Measurements from ENCODE around the gene SHISA9.

SHISA9 gene

DNA sequence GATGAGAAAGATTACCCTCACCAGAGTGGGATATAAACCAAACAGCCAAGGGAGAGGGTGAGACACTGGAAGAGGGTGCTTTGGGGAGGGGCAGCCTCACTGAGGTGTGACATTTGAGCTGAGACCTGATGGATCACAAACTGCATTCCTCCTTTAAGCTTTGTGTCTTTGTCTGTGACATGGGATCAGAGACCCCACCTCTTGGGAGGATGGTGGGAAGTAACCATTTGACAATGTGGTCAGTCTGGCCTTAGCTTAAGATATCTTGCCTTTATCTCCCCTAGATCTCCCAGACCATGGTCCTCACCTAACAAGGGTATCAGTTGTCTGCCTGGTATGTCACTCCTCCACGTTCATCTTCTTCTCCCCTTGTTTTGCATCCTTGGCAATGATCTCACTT lies 163.4 kb downstream of the SHISA9 start:
- no peak for ATAC-seq
- TF ChIP-seq ZNF70 (CRISPR knock-in tag; IDR thresholded peaks at IDR 0.05) (no peak), CSDC2 (CRISPR knock-in tag; IDR thresholded peaks at IDR 0.05) (no peak), TCF4 (CRISPR knock-in tag; IDR thresholded peaks at IDR 0.05; ENCODE audit: borderline replicate concordance) (no peak), BACH2 (CRISPR knock-in tag; IDR thresholded peaks at IDR 0.05; ENCODE audit: borderline replicate concordance) (no peak), ESRRG (CRISPR knock-in tag; IDR thresholded peaks at IDR 0.05) (no peak), ISL1 (CRISPR knock-in tag; IDR thresholded peaks at IDR 0.05) (no peak), OSR1 (CRISPR knock-in tag; IDR thresholded peaks at IDR 0.05) (no peak), GLIS3 (CRISPR knock-in tag; IDR thresholded peaks at IDR 0.05) (no peak), TOX (CRISPR knock-in tag; IDR thresholded peaks at IDR 0.05; ENCODE audit: borderline replicate concordance) (no peak), ZNF565 (CRISPR knock-in tag; conservative IDR thresholded peaks at IDR 0.05; ENCODE audit: low read depth) (no peak), SNAI2 (CRISPR knock-in tag; IDR thresholded peaks at IDR 0.05) (no peak)
- TF ChIP-seq, protein P1, sequence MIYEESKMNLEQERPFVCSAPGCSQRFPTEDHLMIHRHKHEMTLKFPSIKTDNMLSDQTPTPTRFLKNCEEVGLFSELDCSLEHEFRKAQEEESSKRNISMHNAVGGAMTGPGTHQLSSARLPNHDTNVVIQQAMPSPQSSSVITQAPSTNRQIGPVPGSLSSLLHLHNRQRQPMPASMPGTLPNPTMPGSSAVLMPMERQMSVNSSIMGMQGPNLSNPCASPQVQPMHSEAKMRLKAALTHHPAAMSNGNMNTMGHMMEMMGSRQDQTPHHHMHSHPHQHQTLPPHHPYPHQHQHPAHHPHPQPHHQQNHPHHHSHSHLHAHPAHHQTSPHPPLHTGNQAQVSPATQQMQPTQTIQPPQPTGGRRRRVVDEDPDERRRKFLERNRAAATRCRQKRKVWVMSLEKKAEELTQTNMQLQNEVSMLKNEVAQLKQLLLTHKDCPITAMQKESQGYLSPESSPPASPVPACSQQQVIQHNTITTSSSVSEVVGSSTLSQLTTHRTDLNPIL (CRISPR knock-in tag; IDR thresholded peaks at IDR 0.05; ENCODE audit: low read depth) = no peak

DNA sequence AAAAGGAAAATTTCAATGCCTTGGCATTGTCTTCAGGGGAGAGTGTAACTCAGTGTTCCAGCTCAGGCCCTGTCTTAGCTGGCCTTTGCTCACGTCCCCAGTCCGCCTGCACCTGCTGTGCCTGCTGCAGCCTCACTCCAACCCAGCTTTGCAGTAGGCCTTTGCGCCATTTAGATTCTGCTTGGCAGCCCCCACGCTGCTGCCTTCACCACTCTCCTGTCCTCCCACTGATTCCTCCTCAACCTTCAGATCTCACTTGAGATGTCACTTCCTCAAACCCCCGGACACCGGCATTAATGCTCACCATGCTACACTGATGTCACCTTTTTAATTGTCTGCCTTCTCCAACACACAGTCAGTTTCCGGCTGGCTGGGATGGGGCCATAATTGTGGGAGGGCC lies 166.2 kb downstream of the SHISA9 start:
- ATAC-seq = no peak
- TF ChIP-seq CSDC2 (CRISPR knock-in tag; IDR thresholded peaks at IDR 0.05) (no peak), OSR1 (CRISPR knock-in tag; IDR thresholded peaks at IDR 0.05) (no peak), ZC3H10 (CRISPR knock-in tag; IDR thresholded peaks at IDR 0.05) (no peak), ESRRG (CRISPR knock-in tag; IDR thresholded peaks at IDR 0.05) (no peak), SNAI2 (CRISPR knock-in tag; IDR thresholded peaks at IDR 0.05) (no peak), ARNTL (CRISPR knock-in tag; IDR thresholded peaks at IDR 0.05; ENCODE audit: borderline replicate concordance, low read depth) (no peak)

DNA sequence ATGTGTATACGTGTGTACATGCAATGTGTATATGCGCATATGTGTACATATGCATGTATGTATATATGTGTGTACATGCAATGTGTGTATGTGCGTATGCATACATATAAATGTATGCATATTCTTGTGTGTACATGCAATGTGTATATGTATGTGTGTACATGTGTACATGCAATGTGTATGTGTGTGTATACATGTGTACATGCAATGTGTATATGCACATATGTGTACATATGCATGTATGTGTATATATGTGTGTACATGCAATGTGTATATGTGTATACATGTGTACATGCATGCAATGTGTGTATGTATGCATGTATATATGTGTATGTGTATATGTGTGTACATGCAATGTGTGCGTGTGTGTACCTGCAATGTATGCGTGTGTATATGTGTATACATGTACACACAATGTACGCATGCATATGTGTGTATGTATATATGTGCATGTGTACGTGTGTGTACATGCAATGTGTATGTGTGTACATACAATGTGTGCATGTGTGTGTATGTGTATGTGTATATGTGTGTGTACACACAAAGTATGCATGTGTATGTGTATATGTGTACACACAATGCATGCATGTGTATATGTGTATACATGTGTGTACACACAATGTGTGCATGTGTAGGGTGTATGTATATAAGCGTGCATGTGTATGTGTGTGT lies 167.7 kb downstream of the SHISA9 start:
- no peak for ATAC-seq
- TF ChIP-seq ZFP3 (CRISPR knock-in tag; IDR thresholded peaks at IDR 0.05) = no peak
- no peak for TF ChIP-seq CSDC2 (CRISPR knock-in tag; IDR thresholded peaks at IDR 0.05)
- TF ChIP-seq, protein P2, sequence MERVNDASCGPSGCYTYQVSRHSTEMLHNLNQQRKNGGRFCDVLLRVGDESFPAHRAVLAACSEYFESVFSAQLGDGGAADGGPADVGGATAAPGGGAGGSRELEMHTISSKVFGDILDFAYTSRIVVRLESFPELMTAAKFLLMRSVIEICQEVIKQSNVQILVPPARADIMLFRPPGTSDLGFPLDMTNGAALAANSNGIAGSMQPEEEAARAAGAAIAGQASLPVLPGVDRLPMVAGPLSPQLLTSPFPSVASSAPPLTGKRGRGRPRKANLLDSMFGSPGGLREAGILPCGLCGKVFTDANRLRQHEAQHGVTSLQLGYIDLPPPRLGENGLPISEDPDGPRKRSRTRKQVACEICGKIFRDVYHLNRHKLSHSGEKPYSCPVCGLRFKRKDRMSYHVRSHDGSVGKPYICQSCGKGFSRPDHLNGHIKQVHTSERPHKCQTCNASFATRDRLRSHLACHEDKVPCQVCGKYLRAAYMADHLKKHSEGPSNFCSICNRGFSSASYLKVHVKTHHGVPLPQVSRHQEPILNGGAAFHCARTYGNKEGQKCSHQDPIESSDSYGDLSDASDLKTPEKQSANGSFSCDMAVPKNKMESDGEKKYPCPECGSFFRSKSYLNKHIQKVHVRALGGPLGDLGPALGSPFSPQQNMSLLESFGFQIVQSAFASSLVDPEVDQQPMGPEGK (CRISPR knock-in tag; IDR thresholded peaks at IDR 0.05; ENCODE audit: borderline replicate concordance) = no peak

DNA sequence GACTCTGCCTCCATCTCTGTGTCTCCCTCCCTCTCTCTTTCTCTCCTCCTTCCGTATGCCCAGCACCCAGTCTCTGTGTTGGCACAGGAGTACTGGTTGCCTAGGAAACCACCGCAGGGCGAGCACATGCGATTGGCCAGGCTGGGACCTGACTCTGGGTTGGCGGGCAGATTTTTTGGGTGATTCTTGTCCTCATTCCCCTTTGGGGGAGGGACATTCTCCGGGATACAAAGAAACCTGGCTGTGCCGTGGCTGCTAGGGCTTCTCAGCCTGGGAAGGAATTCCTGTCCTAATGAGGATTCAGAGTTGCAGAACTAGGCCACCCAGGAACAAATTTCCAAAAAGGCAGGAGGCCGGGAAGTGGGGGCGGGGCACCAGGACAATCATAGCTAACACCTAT lies 168.9 kb downstream of the SHISA9 start:
- no peak for ATAC-seq
- TF ChIP-seq BACH2 (CRISPR knock-in tag; IDR thresholded peaks at IDR 0.05; ENCODE audit: borderline replicate concordance) (no peak), ZNF70 (CRISPR knock-in tag; IDR thresholded peaks at IDR 0.05) (no peak), SNAI2 (CRISPR knock-in tag; IDR thresholded peaks at IDR 0.05) (no peak), ISL1 (CRISPR knock-in tag; IDR thresholded peaks at IDR 0.05) (no peak), ZNF565 (CRISPR knock-in tag; conservative IDR thresholded peaks at IDR 0.05; ENCODE audit: low read depth) (no peak), PPARA (CRISPR knock-in tag; IDR thresholded peaks at IDR 0.05; ENCODE audit: borderline replicate concordance) (no peak), RARB (CRISPR knock-in tag; IDR thresholded peaks at IDR 0.05) (no peak), ZNF8 (CRISPR knock-in tag; IDR thresholded peaks at IDR 0.05) (no peak), TCF4 (CRISPR knock-in tag; IDR thresholded peaks at IDR 0.05; ENCODE audit: borderline replicate concordance) (no peak), ESRRG (CRISPR knock-in tag; IDR thresholded peaks at IDR 0.05) (no peak)
- TF ChIP-seq, protein P2 (CRISPR knock-in tag; IDR thresholded peaks at IDR 0.05; ENCODE audit: borderline replicate concordance) = no peak
- TF ChIP-seq, protein P3, sequence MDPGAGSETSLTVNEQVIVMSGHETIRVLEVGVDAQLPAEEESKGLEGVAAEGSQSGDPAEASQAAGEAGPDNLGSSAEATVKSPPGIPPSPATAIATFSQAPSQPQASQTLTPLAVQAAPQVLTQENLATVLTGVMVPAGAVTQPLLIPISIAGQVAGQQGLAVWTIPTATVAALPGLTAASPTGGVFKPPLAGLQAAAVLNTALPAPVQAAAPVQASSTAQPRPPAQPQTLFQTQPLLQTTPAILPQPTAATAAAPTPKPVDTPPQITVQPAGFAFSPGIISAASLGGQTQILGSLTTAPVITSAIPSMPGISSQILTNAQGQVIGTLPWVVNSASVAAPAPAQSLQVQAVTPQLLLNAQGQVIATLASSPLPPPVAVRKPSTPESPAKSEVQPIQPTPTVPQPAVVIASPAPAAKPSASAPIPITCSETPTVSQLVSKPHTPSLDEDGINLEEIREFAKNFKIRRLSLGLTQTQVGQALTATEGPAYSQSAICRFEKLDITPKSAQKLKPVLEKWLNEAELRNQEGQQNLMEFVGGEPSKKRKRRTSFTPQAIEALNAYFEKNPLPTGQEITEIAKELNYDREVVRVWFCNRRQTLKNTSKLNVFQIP (CRISPR knock-in tag; IDR thresholded peaks at IDR 0.05; ENCODE audit: borderline replicate concordance, low read depth) = no peak
- TF ChIP-seq, protein P4, sequence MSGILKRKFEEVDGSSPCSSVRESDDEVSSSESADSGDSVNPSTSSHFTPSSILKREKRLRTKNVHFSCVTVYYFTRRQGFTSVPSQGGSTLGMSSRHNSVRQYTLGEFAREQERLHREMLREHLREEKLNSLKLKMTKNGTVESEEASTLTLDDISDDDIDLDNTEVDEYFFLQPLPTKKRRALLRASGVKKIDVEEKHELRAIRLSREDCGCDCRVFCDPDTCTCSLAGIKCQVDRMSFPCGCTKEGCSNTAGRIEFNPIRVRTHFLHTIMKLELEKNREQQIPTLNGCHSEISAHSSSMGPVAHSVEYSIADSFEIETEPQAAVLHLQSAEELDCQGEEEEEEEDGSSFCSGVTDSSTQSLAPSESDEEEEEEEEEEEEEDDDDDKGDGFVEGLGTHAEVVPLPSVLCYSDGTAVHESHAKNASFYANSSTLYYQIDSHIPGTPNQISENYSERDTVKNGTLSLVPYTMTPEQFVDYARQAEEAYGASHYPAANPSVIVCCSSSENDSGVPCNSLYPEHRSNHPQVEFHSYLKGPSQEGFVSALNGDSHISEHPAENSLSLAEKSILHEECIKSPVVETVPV (CRISPR knock-in tag; IDR thresholded peaks at IDR 0.05) = no peak
- TF ChIP-seq, protein P1 (CRISPR knock-in tag; IDR thresholded peaks at IDR 0.05; ENCODE audit: low read depth) = no peak
